Activated T-helper 9 cell treated with anti-CD3 and anti-CD28 coated beads, Interleukin-2, amount 50 U/mL, for 16 hours (primary cell): Measurements from ENCODE around the gene COX11.

Experiments
- DNase-seq: peaks from one replicate; pipeline ENCODE4 v3.0.0-alpha.2; 2020; ENCODE audit warnings: low read depth

COX11 gene, protein sequence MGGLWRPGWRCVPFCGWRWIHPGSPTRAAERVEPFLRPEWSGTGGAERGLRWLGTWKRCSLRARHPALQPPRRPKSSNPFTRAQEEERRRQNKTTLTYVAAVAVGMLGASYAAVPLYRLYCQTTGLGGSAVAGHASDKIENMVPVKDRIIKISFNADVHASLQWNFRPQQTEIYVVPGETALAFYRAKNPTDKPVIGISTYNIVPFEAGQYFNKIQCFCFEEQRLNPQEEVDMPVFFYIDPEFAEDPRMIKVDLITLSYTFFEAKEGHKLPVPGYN

GRCh38 chr17:54968262-54968987, at the start of gene COX11, which contains the start of gene STXBP4:
TSS of gene COX11 (minus strand) at chr17:54968654. CDS start at chr17:54968646, 8 bp downstream.
TSS of gene STXBP4 (plus strand) at chr17:54968765. CDS start at chr17:54986220, 17,455 bp downstream.
- peak; percentile 90 for DNase-seq

DNA sequence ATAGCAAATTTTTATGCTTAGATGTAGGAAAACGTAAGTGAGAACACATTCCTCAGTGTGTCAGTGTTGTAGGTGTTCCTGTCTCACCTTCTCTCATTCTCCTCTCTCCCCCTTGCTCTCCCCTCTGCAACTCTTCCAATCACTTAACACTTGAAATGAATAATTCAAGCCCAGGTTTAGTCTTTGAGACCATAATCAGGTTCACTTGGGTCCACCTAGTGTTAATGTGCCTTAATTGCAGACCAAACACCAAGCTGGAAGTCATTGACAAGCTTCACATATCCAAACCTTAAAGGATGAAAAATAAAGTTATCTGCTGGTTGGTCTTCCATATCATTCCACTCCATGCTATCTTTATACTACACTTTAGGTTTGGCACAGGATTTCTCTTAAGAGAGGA, 37.1 kb upstream of the COX11 start:
- DNase-seq: no peak

GRCh38 chr17:55004484-55004883, 36.0 kb upstream of the COX11 start:
- no peak for DNase-seq

DNA sequence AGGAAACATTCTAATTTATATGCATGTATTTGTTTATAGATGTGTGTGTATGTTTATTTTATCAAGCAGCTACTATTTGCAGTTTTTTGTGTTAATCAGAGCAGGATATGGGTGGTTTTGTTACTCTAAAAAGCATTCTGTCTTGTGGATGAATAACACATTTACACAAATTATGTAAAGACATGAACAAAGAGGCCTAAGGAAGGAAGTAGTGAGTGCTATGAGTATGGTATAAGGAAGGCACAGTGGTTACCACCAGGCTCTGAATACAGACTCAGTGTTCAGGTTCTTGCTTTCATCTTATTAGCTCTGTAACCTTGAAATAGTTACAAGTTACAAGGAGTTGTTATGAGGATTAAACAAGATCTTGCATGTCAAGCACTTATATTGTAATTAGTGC, 34.0 kb upstream of the COX11 start:
- no peak for DNase-seq

GRCh38 chr17:54996441-54996840, 28.0 kb upstream of the COX11 start:
- DNase-seq: no peak

GRCh38 chr17:54992797-54993639, 24.6 kb upstream of the COX11 start:
- DNase-seq: no peak

DNA sequence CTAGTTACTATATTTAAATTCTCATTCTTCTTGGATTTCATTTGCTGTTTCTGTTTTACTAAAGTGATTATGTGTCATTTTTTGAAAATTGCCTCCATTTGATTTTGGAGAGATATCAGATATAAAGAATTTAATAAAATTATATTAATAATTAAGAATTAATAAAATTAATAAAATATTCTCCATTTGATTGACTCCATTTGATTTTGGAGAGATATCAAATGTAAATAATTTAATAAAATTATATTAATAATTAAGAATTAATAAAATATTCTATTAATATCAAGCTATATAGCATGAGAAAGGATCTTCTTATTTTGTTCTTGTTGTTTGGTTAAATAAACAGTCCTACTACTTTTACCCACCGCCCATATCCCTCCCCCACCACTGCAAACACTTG, 23.1 kb upstream of the COX11 start:
- DNase-seq: no peak

DNA sequence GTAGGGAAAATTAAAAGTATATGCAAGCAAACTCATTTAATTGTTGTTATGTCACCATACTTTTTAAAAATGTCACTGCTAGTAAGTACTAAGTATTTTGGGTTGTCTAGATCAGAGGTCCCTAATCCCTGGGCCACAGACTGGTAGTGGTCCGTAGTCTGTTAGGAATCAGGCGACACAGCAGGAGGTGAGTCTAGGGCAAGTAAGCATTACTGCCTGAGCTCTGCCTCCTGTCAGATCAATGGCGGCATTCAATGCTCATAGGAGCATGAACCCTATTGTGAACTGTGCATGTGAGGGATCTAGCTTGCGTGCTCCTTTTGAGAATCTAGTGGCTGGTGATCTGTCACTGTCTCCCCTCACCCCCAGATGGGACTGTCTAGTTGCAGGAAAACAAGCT, 21.7 kb upstream of the COX11 start:
- DNase-seq: no peak

DNA sequence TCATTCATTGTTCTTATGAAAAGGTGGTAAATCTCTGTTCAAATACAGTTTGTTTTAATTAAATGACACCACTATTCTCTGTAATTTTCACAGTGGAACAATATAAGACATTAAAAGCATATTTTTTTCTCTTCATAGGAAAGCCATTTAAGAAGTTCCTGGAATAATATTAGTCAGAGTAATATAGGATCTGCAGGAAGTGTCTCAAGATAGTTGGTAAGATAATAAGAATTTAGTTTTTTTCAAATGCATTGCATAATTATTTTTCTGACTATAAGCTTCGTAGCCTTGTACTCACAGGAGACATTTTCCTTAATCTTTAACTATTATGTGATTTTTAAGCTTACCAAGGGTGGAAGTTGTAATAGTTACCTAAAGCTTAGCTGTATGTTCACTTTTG, 17.0 kb upstream of the COX11 start:
- no peak for DNase-seq

DNA sequence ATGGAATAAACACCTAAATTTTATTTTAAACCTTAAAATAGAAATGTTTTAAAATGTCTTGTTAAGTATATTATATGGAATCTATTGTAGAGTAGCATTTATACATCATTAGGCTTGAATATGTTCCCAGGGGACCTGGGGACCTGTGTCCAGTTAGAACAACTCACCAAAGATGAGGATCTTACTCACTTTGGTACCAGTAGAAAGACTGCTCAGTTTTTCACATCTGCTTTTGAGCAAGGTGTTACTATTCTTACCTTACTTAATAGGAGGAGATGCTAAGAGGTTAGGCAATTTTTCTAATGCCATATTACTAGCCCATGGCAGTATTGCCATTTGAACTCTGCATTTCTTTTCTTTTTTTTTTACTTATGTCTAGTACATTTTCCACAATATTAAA, 14.8 kb upstream of the COX11 start:
- no peak for DNase-seq

DNA sequence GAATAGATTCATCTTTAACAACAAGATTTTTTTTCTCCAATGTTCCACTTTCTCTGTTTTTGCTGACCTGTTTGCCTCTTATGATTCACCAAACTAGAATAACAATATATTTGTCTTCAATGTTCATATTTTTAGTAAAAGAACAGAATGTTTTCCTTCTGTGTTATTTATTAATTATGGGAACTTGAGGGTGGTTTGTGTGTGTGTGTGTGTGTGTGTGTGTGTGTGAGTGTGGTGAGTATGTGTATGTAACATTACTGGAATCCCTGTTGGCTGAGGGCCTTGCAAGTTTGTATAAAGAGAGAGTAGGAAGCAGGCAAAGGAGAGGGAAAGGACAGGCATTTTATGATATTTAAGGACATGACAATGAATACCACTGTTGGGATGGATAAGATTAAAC, 13.9 kb upstream of the COX11 start:
- DNase-seq: no peak

- no peak for DNase-seq
Measured at GRCh38 chr17:54980375-54980774, 11.9 kb upstream of the COX11 start.

DNA sequence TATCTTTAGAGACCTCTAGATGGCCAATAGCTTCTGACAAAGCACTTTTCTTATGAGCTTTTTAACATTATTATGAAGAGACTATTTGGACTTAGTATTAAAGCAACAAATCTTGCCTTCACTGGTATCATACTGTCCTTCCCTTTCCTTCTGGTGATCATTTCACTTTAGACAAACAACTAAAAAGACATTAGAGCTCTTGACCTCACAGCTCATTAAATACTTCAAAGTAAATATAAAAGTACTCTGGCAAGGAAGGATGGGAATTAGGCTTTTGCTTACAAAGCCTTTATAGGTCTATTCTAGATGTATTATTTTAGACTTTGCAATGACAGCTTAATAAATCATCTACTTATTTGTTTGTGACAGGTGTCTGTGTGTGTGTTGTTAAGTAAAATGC, 11.2 kb upstream of the COX11 start:
- no peak for DNase-seq

- DNase-seq: no peak
Measured at GRCh38 chr17:54977744-54978143, 9.3 kb upstream of the COX11 start.

GRCh38 chr17:54976316-54976715, 7.9 kb upstream of the COX11 start:
- no peak for DNase-seq

DNA sequence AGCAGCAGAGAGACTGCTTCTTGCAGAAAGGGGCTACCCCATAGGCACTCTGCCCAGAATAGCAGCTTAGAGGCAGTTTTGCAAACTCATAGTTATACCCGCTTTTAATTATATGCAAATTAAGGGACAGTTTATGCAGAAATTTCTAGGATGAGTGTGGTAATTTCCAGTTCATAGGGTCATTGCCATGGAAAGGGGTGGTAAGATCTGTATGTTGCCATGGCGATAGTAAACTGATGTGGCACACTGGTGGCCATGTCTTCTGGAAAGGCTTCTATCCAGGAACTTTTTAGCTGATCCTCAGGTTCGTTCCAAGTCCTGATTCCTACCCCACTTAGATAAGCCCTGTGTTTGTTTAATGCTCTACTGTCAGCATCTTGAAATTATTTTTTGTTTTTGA, 6.3 kb upstream of the COX11 start:
- no peak for DNase-seq

- DNase-seq: no peak
Measured at GRCh38 chr17:54972406-54973138, 4.1 kb upstream of the COX11 start.

GRCh38 chr17:54971901-54972300, 3.4 kb upstream of the COX11 start:
- DNase-seq: no peak

- no peak for DNase-seq
Measured at GRCh38 chr17:54971147-54971546, 2.7 kb upstream of the COX11 start.

DNA sequence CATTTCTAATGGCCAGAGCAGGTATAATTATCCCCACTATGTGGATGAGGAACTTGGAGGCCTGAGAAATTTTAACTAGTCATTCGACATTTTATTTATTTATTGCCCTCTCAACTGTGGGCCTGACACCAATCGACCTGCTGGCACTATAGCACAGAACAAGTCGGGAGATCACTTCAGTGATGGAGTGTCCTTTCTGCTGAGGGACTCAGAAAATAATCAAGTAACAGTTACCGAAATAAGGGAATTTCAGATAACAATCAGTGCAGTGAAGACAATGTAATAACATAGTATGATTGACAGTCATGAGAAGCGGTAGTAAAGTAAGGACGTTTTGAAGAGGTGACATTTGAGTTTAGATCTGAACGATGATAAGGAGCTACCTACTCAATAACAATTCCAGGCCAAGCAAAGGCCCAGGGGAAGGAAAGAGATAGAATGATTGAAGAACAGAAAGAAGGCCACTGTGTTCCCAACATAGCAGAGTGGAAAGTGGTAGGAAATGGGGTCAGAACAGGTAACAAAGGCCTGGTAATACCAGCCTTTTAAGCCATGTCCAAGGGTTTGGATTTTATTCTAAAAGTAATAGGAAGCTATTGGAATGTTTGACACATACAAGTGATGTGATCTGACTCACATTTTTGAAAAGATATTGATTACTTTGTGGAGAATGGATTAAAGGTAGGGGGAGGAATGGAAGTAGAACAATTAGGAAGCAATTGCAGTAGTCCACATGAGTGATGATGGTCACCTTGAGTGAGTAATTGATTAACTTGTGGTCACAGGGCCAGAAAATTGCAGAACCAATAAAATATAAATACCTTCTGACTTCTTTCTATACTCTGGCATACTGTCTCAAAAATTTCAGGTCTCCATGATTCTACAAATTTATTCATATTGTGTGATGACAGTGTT, 1.5 kb upstream of the COX11 start:
- DNase-seq: no peak

DNA sequence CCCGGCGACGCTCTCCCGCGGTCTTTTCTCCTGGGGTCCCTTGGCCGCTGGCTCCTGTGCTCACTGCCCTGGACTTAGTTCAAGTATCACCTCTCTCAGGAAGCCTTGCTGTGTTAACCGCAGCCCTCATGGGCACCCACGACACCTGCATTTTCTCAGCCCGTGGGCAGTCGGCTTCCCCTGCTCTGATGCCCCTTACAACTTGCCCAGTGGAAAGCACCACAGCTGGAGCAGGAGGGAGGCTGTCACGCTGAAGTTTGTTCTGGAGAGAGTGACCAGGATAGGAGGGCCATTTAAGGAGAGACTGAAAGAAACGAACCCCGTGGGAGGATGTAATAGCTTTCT, 506 bp upstream of the COX11 start:
- peak; percentile 10 for DNase-seq
